IMR-90 (cell line): Measurements from ENCODE around the gene RASGRP3. TPM values are rescaled to one million over a fixed set of nuclear protein-coding genes. Genes with fewer than 3 reads are reported as not detected.

Source experiments
- ATAC-seq: fragments of 200-7000 bp; cut with Tn5 transposase; 2 replicates; pipeline ENCODE4 v1.9.1; 2020; ENCODE audit warnings: low read depth, mild to moderate bottlenecking, moderate library complexity
- BruUV-seq: library from RNA; stranded (reverse); fragments of 400-500 nt; replicated peaks from 2 replicates; lab custom pipeline; 2021; lab: Mats Ljungman, UMichigan
- CTCF ChIA-PET: fragments of 300-600 bp; formaldehyde crosslinking; extraction: SDS; loops from one replicate; lab custom pipeline; 2021; ENCODE audit warnings: antibody characterized with exemption; lab: Yijun Ruan, JAX
- POLR2A ChIA-PET: fragments of 300-600 bp; sonication (Branson Sonifier 250); formaldehyde crosslinking; loops from one replicate; lab custom pipeline; 2022; ENCODE audit warnings: antibody characterized with exemption; ENCODE audit not compliant: unreplicated experiment; lab: Charles Lee
- DNase-seq: peaks from one replicate; pipeline ENCODE4 v3.0.0; 2013
- H2AFZ ChIP-seq: replicated peaks from 2 replicates; pipeline ENCODE3; 2013; ENCODE audit warnings: low read length, mild to moderate bottlenecking; ENCODE audit not compliant: poor library complexity
- H2AK5ac ChIP-seq: 2 replicates; pipeline ENCODE4 v1.6.1; 2013; ENCODE audit warnings: low read depth, low read length, inconsistent platforms
- H2AK9ac ChIP-seq: replicated peaks from 2 replicates; pipeline ENCODE3; 2013; ENCODE audit warnings: mild to moderate bottlenecking, low read depth, low read length, moderate library complexity; ENCODE audit not compliant: poor library complexity
- H2BK120ac ChIP-seq: 2 replicates; pipeline ENCODE4 v1.6.1; 2013; ENCODE audit warnings: low read depth, low read length, inconsistent platforms
- H2BK15ac ChIP-seq: 3 replicates; pipeline ENCODE4 v1.6.1; 2013; ENCODE audit warnings: low read depth, low read length, inconsistent platforms
- H2BK20ac ChIP-seq: 2 replicates; pipeline ENCODE4 v1.6.1; 2013; ENCODE audit warnings: low read depth, mild to moderate bottlenecking, inconsistent platforms, low read length, moderate library complexity
- H2BK5ac ChIP-seq: 2 replicates; pipeline ENCODE4 v1.6.1; 2013; ENCODE audit warnings: mild to moderate bottlenecking, low read depth, low read length, inconsistent platforms; ENCODE audit not compliant: poor library complexity, severe bottlenecking
- H3K14ac ChIP-seq: replicated peaks from 2 replicates; pipeline ENCODE4 v1.6.1; 2013; ENCODE audit warnings: low read depth, low read length, inconsistent platforms
- H3K18ac ChIP-seq: 2 replicates; pipeline ENCODE4 v1.6.1; 2013; ENCODE audit warnings: low read depth, low read length, control low read depth
- H3K23ac ChIP-seq: 2 replicates; pipeline ENCODE4 v1.6.1; 2013; ENCODE audit warnings: low read depth, low read length, inconsistent platforms
- H3K27ac ChIP-seq: 2 replicates; pipeline ENCODE4 v1.5.1; 2013; ENCODE audit warnings: mild to moderate bottlenecking, control low read depth, low read length; ENCODE audit not compliant: insufficient read depth
- H3K27me3 ChIP-seq: 2 replicates; pipeline ENCODE4 v1.6.1; 2013; ENCODE audit warnings: low read length; ENCODE audit not compliant: control insufficient read depth, insufficient read depth
- H3K36me3 ChIP-seq: 2 replicates; pipeline ENCODE4 v1.6.1; 2013; ENCODE audit warnings: low read length, mixed read lengths; ENCODE audit not compliant: control insufficient read depth, insufficient read depth
- H3K4ac ChIP-seq: 2 replicates; pipeline ENCODE4 v1.6.1; 2013; ENCODE audit warnings: low read depth, low read length, inconsistent platforms
- H3K4me1 ChIP-seq: 2 replicates; pipeline ENCODE4 v1.6.1; 2013; ENCODE audit warnings: low read length, mixed read lengths; ENCODE audit not compliant: control insufficient read depth, insufficient read depth
- H3K4me2 ChIP-seq: 2 replicates; pipeline ENCODE4 v1.6.1; 2013; ENCODE audit warnings: low read depth, mild to moderate bottlenecking, control low read depth, low read length, moderate library complexity
- H3K4me3 ChIP-seq: 2 replicates; pipeline ENCODE4 v1.5.1; 2013; ENCODE audit warnings: low read depth, mild to moderate bottlenecking, control low read depth, low read length, moderate library complexity; ENCODE audit not compliant: insufficient read depth
- H3K56ac ChIP-seq: 2 replicates; pipeline ENCODE4 v1.6.1; 2013; ENCODE audit warnings: low read length, inconsistent platforms; ENCODE audit not compliant: insufficient read depth; ENCODE audit errors: extremely low read depth
- H3K79me1 ChIP-seq, 2 experiments: 2 replicates each; pipeline ENCODE4 v1.6.1; 2013; ENCODE audit warnings: low read length in 2 of 2, inconsistent platforms in 1 of 2, low read depth in 1 of 2
- H3K9ac ChIP-seq: 2 replicates; pipeline ENCODE4 v1.6.1; 2013; ENCODE audit warnings: low read depth, low read length, control low read depth
- H3K9me1 ChIP-seq: 2 replicates; pipeline ENCODE4 v1.6.1; 2013; ENCODE audit warnings: low read length, inconsistent platforms; ENCODE audit not compliant: insufficient read depth
- H3K9me3 ChIP-seq: 2 replicates; pipeline ENCODE4 v1.6.1; 2013; ENCODE audit warnings: low read length; ENCODE audit not compliant: control insufficient read depth, insufficient read depth
- H4K20me1 ChIP-seq: 2 replicates; pipeline ENCODE4 v1.6.1; 2013; ENCODE audit warnings: low read length, inconsistent platforms; ENCODE audit not compliant: insufficient read depth
- H4K5ac ChIP-seq: 2 replicates; pipeline ENCODE4 v1.6.1; 2013; ENCODE audit warnings: mild to moderate bottlenecking, low read depth, low read length, control low read depth
- H4K8ac ChIP-seq, 2 experiments: 2 replicates each; pipeline ENCODE4 v1.6.1; 2013; ENCODE audit warnings: low read depth in 2 of 2, low read length in 2 of 2, control low read depth in 1 of 2, inconsistent platforms in 1 of 2
- H4K91ac ChIP-seq: 2 replicates; pipeline ENCODE4 v1.6.1; 2013; ENCODE audit warnings: low read depth, low read length, inconsistent platforms; ENCODE audit not compliant: insufficient read depth
- BHLHE40 ChIP-seq: fragments of 150-350 bp; IDR thresholded peaks from 2 replicates; pipeline ENCODE4 v1.6.1; 2016; ENCODE audit warnings: mild to moderate bottlenecking, low read depth, low read length
- CEBPB ChIP-seq: IDR thresholded peaks from 2 replicates; pipeline ENCODE4 v1.6.1; 2012; ENCODE audit warnings: low read depth, low read length, improper control_type of control experiment
- CHD1 ChIP-seq: IDR thresholded peaks from 2 replicates; pipeline ENCODE4 v1.6.1; 2012; ENCODE audit warnings: low read depth, low read length, improper control_type of control experiment
- MAFK ChIP-seq: IDR thresholded peaks from 2 replicates; pipeline ENCODE4 v1.6.1; 2012; ENCODE audit warnings: low read depth, low read length, improper control_type of control experiment
- MAZ ChIP-seq: IDR thresholded peaks from 2 replicates; pipeline ENCODE4 v1.6.1; 2012; ENCODE audit warnings: low read depth, mild to moderate bottlenecking, low read length, improper control_type of control experiment, moderate library complexity, borderline replicate concordance
- MXI1 ChIP-seq: IDR thresholded peaks from 2 replicates; pipeline ENCODE4 v1.6.1; 2012; ENCODE audit warnings: low read depth, mild to moderate bottlenecking, low read length, moderate library complexity, borderline replicate concordance
- NFE2L2 ChIP-seq: fragments of 150-350 bp; IDR thresholded peaks from 2 replicates; pipeline ENCODE4 v1.6.1; 2016; ENCODE audit warnings: low read depth, mild to moderate bottlenecking, low read length
- RCOR1 ChIP-seq: IDR thresholded peaks from 2 replicates; pipeline ENCODE4 v1.6.1; 2012; ENCODE audit warnings: mild to moderate bottlenecking, low read length, improper control_type of control experiment; ENCODE audit not compliant: insufficient replicate concordance
- RFX5 ChIP-seq: IDR thresholded peaks from 2 replicates; pipeline ENCODE4 v1.8.0; 2012; ENCODE audit warnings: low read depth, mild to moderate bottlenecking, low read length, moderate library complexity
- SMC3 ChIP-seq: fragments of 150-350 bp; IDR thresholded peaks from 2 replicates; pipeline ENCODE4 v1.6.1; 2016; ENCODE audit warnings: low read depth, mild to moderate bottlenecking, antibody characterized with exemption, low read length, moderate library complexity
- WGBS, 2 experiments: methylation state at CpG; one replicate each; pipeline versions ENCODE4 v1.1.5 to v1.1.7; 2013; ENCODE audit warnings: missing lambda C conversion rate in 2 of 2; ENCODE audit not compliant: insufficient read length in 1 of 2; ENCODE audit errors: extremely low coverage in 2 of 2; 5-methylcytosine and 5-hydroxymethylcytosine counted together
- dilution Hi-C: fragments of 300-500 bp; cut with HindIII; formaldehyde crosslinking; loops from one replicate; pipeline ENCODE4 v1.14.3; 2018; ENCODE audit warnings: low sequenced_read_pairs; ENCODE audit not compliant: unreplicated experiment
- in situ Hi-C: fragments of 300-500 bp; cut with MboI; formaldehyde crosslinking; loops from 3 replicates; pipeline ENCODE4 v1.14.3; 2019; ENCODE audit warnings: low sequenced_read_pairs, inconsistent platforms, mixed read lengths
- intact Hi-C: fragments of 100-400 bp; cut with micrococcal nuclease; formaldehyde crosslinking; loops from 2 replicates; pipeline ENCODE4 v1.10.0; 2022
- polyA plus RNA-seq, 3 experiments: library from polyadenylated mRNA; depleted of rRNA; stranded (reverse); fragments of >200 nt; gene quantifications; 2 replicates each; pipeline ENCODE4 v1.2.3, GENCODE V29; 2012; ENCODE audit warnings: low replicate concordance in 1 of 3
- total RNA-seq: library from RNA; depleted of rRNA; stranded (reverse); fragments of >200 nt; gene quantifications from 2 replicates; pipeline ENCODE4 v1.2.3, GENCODE V29; 2012
- TF ChIP-seq, protein P1 (sequence below): fragments of 150-350 bp; IDR thresholded peaks from 2 replicates; pipeline ENCODE4 v1.6.1; 2016; ENCODE audit warnings: low read depth, mild to moderate bottlenecking, low read length, moderate library complexity, borderline replicate concordance

The RASGRP3 gene
- total and polyA plus RNA-seq, 2 of the 4 experiments (the other 2 are of a cell fraction): 1.7 to 3.0 TPM

DNA sequence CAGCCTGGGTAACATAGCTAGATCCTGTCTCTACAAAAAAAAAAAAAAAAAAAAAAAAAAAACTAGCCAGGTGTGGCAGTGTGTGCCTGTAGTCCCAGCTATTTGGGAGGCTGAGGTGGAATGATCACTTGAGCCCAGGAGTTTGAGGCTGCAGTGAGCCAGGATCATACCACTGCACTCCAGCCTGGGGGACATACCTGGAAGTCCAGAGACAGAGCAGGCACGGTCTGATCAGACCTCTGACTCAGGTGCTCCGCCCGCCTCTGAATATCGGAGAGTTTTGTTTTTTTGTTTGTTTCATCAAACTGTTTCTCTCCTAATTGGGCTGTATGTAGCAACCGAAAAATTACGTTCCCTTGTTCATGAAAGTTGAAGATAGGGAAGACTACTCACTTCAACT, 49.2 kb downstream of the RASGRP3 start:
- H4K91ac ChIP-seq: no peak overlapping the region
- no peaks in the 10 kb centered on the region for H3K36me3 ChIP-seq
- H3K9me1 ChIP-seq: peaks cover 2% of the 10 kb centered on the region; the same call in 1 of the 2 replicates
- in situ Hi-C loops (no loop called here), dilution Hi-C loops (no loop called here), intact Hi-C loops (no loop called here)
- H3K9ac ChIP-seq: no peak overlapping the region
- CTCF ChIA-PET: no interaction called here
- H3K14ac ChIP-seq: no peak overlapping the region
- H3K23ac ChIP-seq: no peak overlapping the region
- H2BK5ac ChIP-seq: no peak overlapping the region
- BruUV-seq: no TSS peak
- no peaks in the 10 kb centered on the region for H3K9me3 ChIP-seq
- no peak overlapping the region for H3K56ac ChIP-seq
- H2AK9ac ChIP-seq: no peak overlapping the region
- POLR2A ChIA-PET: no interaction called here
- no peaks in the 10 kb centered on the region for H4K20me1 ChIP-seq
- no peak overlapping the region for H3K4me2 ChIP-seq
- H2BK20ac ChIP-seq: no peak overlapping the region
- no peak overlapping the region for H4K5ac ChIP-seq
- H2AK5ac ChIP-seq: no peak overlapping the region
- H3K27me3 ChIP-seq: no peaks in the 10 kb centered on the region
- H3K4me1 ChIP-seq: peaks cover 11% of the 10 kb centered on the region
- H3K79me1 ChIP-seq: no peaks in the 10 kb centered on the region
- H3K4me3 ChIP-seq: no peak overlapping the region
- H2AFZ ChIP-seq: no peak overlapping the region
- TF ChIP-seq MAZ (no peak), MAFK (no peak), MXI1 (no peak), SMC3 (no peak), RFX5 (no peak), BHLHE40 (no peak), CEBPB (no peak), NFE2L2 (no peak), RCOR1 (no peak), CHD1 (no peak)
- TF ChIP-seq, protein P1, sequence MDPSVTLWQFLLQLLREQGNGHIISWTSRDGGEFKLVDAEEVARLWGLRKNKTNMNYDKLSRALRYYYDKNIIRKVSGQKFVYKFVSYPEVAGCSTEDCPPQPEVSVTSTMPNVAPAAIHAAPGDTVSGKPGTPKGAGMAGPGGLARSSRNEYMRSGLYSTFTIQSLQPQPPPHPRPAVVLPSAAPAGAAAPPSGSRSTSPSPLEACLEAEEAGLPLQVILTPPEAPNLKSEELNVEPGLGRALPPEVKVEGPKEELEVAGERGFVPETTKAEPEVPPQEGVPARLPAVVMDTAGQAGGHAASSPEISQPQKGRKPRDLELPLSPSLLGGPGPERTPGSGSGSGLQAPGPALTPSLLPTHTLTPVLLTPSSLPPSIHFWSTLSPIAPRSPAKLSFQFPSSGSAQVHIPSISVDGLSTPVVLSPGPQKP: no peak
- DNase-seq: no peak
- ATAC-seq: no peak
- H4K8ac ChIP-seq: peak overlapping the region in 1 of 2 experiments; percentile 17; a peak in 1 of 4 replicates
- H3K27ac ChIP-seq: no peak overlapping the region
- H2BK120ac ChIP-seq: no peak overlapping the region
- H3K18ac ChIP-seq: no peak overlapping the region; the same call in 1 of the 2 replicates
- no CpG with 5 or more reads among the region's 6 CpGs for WGBS, 2 experiments
- no peak overlapping the region for H2BK15ac ChIP-seq
- H3K4ac ChIP-seq: no peak overlapping the region
